Epithelial cell of esophagus (primary cell): Measurements from ENCODE around the gene ARSD.
"Not testable (repeated sequence)": the region's sequence is repeated elsewhere in the genome, so short reads cannot be mapped to it uniquely, and the experiment has no call there.

ENCODE experiments used
- DNase-seq: peaks from one replicate; pipeline ENCODE4 v3.0.0; 2010; ENCODE audit warnings: low read depth
- H3K4me3 ChIP-seq: 2 replicates; pipeline ENCODE4 v1.5.1; 2011; ENCODE audit warnings: mild to moderate bottlenecking, low read length, control low read depth
- CTCF ChIP-seq: IDR thresholded peaks from 2 replicates; pipeline ENCODE4 v1.5.1; 2011; ENCODE audit warnings: low read depth, mild to moderate bottlenecking, low read length, control low read depth, inconsistent platforms; ENCODE audit not compliant: insufficient read depth; ENCODE audit errors: missing control alignments

Gene ARSD

DNA sequence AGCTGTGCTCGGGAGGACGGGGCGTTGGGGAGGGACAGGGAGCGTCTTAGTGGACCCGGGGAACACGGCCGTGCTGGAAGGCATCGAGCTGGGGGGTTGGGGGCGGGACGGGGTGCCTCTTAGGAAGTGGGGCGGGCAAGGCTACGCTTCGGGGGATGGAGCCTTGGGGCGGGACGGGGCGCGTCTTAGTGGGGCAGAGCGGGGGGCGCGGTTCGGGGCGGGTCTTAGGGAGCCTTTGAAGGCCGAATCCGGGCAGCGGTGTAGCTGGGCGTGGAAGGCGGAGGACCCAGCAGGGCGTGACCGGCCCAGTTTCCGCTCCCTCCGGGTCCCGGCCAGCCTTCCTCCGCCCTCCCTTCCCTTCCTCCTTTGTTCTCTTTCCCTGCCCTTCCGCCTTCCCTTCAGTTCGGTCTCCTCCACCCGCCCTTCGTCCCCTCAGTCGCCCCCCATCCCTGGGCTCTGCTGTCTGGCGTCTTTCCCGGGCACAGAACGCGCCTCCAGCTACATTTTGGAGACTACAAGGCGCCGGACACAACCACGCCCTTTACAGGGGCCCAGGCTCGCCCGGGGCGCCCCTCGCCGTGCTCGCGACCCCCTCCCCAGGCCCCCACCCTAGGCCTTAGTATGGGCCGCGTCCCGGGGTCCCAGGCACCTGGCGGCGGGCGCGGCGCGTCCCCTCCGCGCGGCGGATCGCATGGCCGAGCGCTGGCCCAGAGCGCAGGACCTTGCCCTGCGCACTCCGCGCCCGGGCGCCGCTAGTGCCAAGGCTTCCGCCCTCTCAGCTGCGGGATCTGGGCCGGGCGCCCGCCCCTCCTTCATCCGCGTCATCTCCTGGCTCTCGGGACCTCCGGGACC, at the start of gene ARSD:
Gene ARSD (minus strand): TSS at position 757 of the 852 bp plus-strand sequence. CDS start 64 bp downstream, at position 693.
- peak within 1 kb of the TSS; percentile 48 for H3K4me3 ChIP-seq
- no peak for TF ChIP-seq CTCF
- DNase-seq: peak; percentile 86

- H3K4me3 ChIP-seq, DNase-seq: not testable (repeated sequence)
These were observed 49.5 kb upstream of the ARSD start for GRCh38 chrX:2978639-2979038.

DNA sequence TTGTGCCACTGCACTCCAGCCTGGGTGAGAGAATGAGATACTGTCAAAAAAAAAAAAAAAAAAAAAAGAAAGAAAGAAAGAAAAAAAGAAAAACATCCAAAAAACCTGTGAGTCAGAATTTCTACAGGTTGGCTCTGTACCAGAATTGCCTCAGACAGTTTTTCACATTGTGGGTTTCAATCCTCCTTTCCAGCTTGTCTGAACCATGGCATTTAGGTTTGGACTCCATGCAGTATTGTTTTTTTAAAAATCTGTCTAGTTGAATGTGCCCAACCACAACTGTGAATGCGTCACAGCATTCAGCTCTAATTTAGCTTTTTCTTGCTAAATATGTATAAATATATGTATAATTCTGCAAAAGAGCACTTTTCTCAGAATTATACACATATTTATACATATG, 45.8 kb upstream of the ARSD start:
- no peak for TF ChIP-seq CTCF
- no peak overlapping the region for H3K4me3 ChIP-seq
- DNase-seq: no peak

GRCh38 chrX:2972391-2972790, 43.3 kb upstream of the ARSD start:
- no peak for TF ChIP-seq CTCF
- no peak for DNase-seq

DNA sequence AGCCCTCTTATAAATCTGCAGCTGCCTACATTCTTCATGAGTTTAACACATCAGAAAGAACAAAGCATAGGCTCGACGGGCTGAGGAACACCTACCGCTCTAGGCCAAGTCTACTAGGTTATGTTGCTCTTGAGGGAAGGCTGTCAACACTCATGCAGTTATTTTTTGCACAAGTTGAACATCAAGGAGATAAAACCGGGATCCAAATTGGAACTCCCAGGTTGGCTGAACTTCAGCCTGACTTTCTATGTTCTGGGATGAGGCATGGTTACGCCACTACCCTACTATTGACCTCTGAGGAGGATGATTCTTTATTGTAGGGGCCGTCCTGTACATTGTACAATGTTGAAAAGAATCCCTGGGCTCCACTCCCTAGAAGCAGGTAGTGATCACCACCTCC, 39.9 kb upstream of the ARSD start:
- H3K4me3 ChIP-seq: no peak overlapping the region
- DNase-seq: no peak
- TF ChIP-seq CTCF: no peak

More at GRCh38 chrX:2972391-2972790, 43.3 kb upstream of the ARSD start:
- no peak overlapping the region for H3K4me3 ChIP-seq

- peak; percentile 44 for DNase-seq
- TF ChIP-seq CTCF: peak; percentile 6
- H3K4me3 ChIP-seq: peak overlapping the region; percentile 35
These were observed 39.1 kb upstream of the ARSD start for GRCh38 chrX:2967998-2968909.

DNA sequence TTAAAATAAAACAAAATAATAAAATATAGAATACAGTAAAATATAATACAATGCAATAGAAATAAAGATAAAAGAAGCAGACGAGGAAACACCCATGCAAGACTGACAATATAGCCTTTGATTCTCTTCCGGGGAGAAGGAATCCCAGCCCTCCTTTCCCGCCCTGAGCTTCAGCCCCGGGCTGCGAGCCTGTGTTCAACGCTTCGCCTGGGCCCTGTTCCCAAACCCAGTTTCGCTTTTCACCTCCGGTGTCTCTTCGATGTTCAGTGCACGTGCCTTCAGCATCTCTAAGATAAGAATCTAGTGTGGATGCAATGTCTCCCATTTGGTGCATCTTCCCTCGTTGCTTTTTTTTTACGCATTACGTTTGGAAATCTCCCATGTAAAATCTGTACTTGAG, 38.4 kb upstream of the ARSD start:
- no peak for DNase-seq
- TF ChIP-seq CTCF: no peak
- no peak overlapping the region for H3K4me3 ChIP-seq
